Measurements from ENCODE around the gene ITSN1.

DNA sequence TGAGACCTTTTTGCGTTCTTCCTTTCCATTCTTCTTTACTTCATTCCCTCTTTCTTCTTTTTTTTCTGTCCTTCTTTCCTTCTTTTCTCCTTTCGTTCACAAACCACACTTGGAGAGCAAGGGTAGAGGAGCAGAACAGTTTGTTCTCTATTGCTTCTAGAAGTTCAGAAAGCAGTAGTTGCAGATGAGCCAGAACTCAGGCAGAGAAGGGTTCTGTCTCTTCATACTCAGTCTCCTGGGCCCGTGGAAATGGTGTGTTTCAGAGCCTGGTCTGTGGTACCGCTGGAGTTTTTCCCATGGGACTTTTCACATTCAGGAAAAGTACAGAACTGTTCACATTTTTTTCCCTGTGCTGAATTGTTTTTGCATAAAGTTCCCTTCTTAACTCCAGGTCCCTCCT, 186.3 kb downstream of the ITSN1 start:
- TF ChIP-seq, protein P1, sequence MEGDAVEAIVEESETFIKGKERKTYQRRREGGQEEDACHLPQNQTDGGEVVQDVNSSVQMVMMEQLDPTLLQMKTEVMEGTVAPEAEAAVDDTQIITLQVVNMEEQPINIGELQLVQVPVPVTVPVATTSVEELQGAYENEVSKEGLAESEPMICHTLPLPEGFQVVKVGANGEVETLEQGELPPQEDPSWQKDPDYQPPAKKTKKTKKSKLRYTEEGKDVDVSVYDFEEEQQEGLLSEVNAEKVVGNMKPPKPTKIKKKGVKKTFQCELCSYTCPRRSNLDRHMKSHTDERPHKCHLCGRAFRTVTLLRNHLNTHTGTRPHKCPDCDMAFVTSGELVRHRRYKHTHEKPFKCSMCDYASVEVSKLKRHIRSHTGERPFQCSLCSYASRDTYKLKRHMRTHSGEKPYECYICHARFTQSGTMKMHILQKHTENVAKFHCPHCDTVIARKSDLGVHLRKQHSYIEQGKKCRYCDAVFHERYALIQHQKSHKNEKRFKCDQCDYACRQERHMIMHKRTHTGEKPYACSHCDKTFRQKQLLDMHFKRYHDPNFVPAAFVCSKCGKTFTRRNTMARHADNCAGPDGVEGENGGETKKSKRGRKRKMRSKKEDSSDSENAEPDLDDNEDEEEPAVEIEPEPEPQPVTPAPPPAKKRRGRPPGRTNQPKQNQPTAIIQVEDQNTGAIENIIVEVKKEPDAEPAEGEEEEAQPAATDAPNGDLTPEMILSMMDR (IDR thresholded peaks at IDR 0.05) = no peak
- TF ChIP-seq ZFX (IDR thresholded peaks at IDR 0.05; ENCODE audit: borderline replicate concordance) = no peak
